GM12878 (cell line): ENCODE results near the gene KPNA1. TPM values are rescaled to one million over a fixed set of nuclear protein-coding genes. Genes with fewer than 3 reads are reported as not detected.
A peak's percentile ranks its signal among the peaks of the same experiment; 100 is the strongest.

Experiments
- ATAC-seq: fragments of 200-7000 bp; cut with Tn5 transposase; 3 replicates; pipeline ENCODE4 v1.9.1; 2020; ENCODE audit warnings: mild to moderate bottlenecking, moderate library complexity
- BruUV-seq: library from RNA; stranded (reverse); fragments of 400-500 nt; replicated peaks from 2 replicates; lab custom pipeline; 2021; lab: Mats Ljungman, UMichigan
- CTCF ChIA-PET: fragments of 300-600 bp; sonication (Branson Sonifier 250); formaldehyde crosslinking; extraction: SDS; loops from one replicate; lab custom pipeline; 2021; ENCODE audit warnings: inconsistent platforms; lab: Yijun Ruan, JAX
- POLR2A ChIA-PET: fragments of 350-600 bp; formaldehyde crosslinking; extraction: SDS; loops from one replicate; lab custom pipeline; 2021; ENCODE audit warnings: inconsistent platforms; lab: Charles Lee
- RAD21 ChIA-PET: fragments of 300-600 bp; sonication (Branson Sonifier 250); formaldehyde crosslinking; loops from one replicate; lab custom pipeline; 2023; ENCODE audit warnings: antibody characterized with exemption; ENCODE audit not compliant: unreplicated experiment; lab: Charles Lee
- SMC1A ChIA-PET: fragments of 300-600 bp; sonication (Branson Sonifier 250); formaldehyde crosslinking; loops from one replicate; lab custom pipeline; 2023; ENCODE audit not compliant: unreplicated experiment, uncharacterized antibody; lab: Charles Lee
- DNase-seq: peaks from one replicate; pipeline ENCODE4 v3.0.0-alpha.2; 2011; ENCODE audit warnings: low read depth, low spot score
- FAIRE-seq: peaks from 3 replicates; lab custom pipeline; 2011; peaks lifted over from hg19 to GRCh38; lab: Jason Lieb, UNC
- H2AFZ ChIP-seq: 2 replicates; pipeline ENCODE4 v1.6.0; 2011; ENCODE audit warnings: low read depth, low read length, control low read depth; ENCODE audit not compliant: control insufficient read depth
- H3K27ac ChIP-seq: 2 replicates; pipeline ENCODE4 v1.5.1; 2011; ENCODE audit warnings: control low read depth; ENCODE audit not compliant: control insufficient read depth, insufficient read depth
- H3K27me3 ChIP-seq, 2 experiments: replicated peaks in 1 of 2; 2 replicates each; pipeline versions ENCODE4 v1.6.0 to v1.6.1; 2011; ENCODE audit warnings: low read length in 1 of 2; ENCODE audit not compliant: control insufficient read depth in 2 of 2, insufficient read depth in 2 of 2
- H3K36me3 ChIP-seq, 2 experiments: 2 replicates each; pipeline ENCODE4 v1.5.1; 2011; ENCODE audit warnings: low read length in 1 of 2; ENCODE audit not compliant: control insufficient read depth in 2 of 2, insufficient read depth in 2 of 2
- H3K4me1 ChIP-seq: 2 replicates; pipeline ENCODE4 v1.6.1; 2011; ENCODE audit warnings: mild to moderate bottlenecking, low read length, moderate library complexity, mixed read lengths; ENCODE audit not compliant: control insufficient read depth, insufficient read depth
- H3K4me2 ChIP-seq: 2 replicates; pipeline ENCODE4 v1.6.0; 2011; ENCODE audit warnings: control low read depth; ENCODE audit not compliant: control insufficient read depth, insufficient read depth
- H3K4me3 ChIP-seq: fragments of 200-600 bp; sonication (generic); 2 replicates; pipeline ENCODE4 v1.5.1; 2016
- H3K79me2 ChIP-seq: 2 replicates; pipeline ENCODE4 v1.6.0; 2011; ENCODE audit warnings: low read length; ENCODE audit not compliant: control insufficient read depth, insufficient read depth
- H3K9ac ChIP-seq: 2 replicates; pipeline ENCODE4 v1.8.0; 2011; ENCODE audit warnings: low read length, control low read depth, mixed read lengths; ENCODE audit not compliant: control insufficient read depth, insufficient read depth
- H3K9me3 ChIP-seq: replicated peaks from 3 replicates; pipeline ENCODE4 v1.5.1; 2011; ENCODE audit warnings: mild to moderate bottlenecking, low read length; ENCODE audit not compliant: control insufficient read depth, insufficient read depth
- H4K20me1 ChIP-seq: 2 replicates; pipeline ENCODE4 v1.6.0; 2011; ENCODE audit not compliant: control insufficient read depth, insufficient read depth
- CEBPZ ChIP-seq: fragments of 150-350 bp; IDR thresholded peaks from 2 replicates; pipeline ENCODE4 v1.6.1; 2016; ENCODE audit warnings: low read depth, low read length
- ETV6 ChIP-seq, 2 experiments: fragments of 450-650 bp in 1 of 2; IDR thresholded peaks in 1 of 2; conservative IDR thresholded peaks in 1 of 2; 2 replicates each; pipeline ENCODE4 v1.6.1; 2014; ENCODE audit warnings: antibody characterized with exemption in 1 of 2, borderline replicate concordance in 1 of 2, low read depth in 1 of 2, mild to moderate bottlenecking in 1 of 2, moderate library complexity in 1 of 2
- IKZF1 ChIP-seq: fragments of 450-650 bp; conservative IDR thresholded peaks from 2 replicates; pipeline ENCODE4 v1.6.1; 2017; ENCODE audit warnings: antibody characterized with exemption, mild to moderate bottlenecking
- MTA2 ChIP-seq: fragments of 450-650 bp; IDR thresholded peaks from 2 replicates; pipeline ENCODE4 v1.6.1; 2016; ENCODE audit warnings: low read depth, mild to moderate bottlenecking, moderate library complexity
- PAX8 ChIP-seq: fragments of 450-650 bp; IDR thresholded peaks from 2 replicates; pipeline ENCODE4 v1.6.1; 2017; ENCODE audit warnings: mild to moderate bottlenecking, moderate library complexity
- PKNOX1 ChIP-seq: fragments of 450-650 bp; IDR thresholded peaks from 2 replicates; pipeline ENCODE4 v1.6.1; 2016; ENCODE audit warnings: mild to moderate bottlenecking
- POLR2A ChIP-seq: IDR thresholded peaks from 2 replicates; pipeline ENCODE4 v1.6.1; 2011; ENCODE audit warnings: low read depth, mild to moderate bottlenecking, low read length
- RFX5 ChIP-seq: IDR thresholded peaks from 2 replicates; pipeline ENCODE4 v1.6.1; 2011; ENCODE audit warnings: low read depth, low read length, improper control_type of control experiment
- SMC3 ChIP-seq: IDR thresholded peaks from 2 replicates; pipeline ENCODE4 v1.6.1; 2011; ENCODE audit warnings: low read length, improper control_type of control experiment, borderline replicate concordance
- TCF12 ChIP-seq: IDR thresholded peaks from 2 replicates; pipeline ENCODE4 v1.6.1; 2011; ENCODE audit warnings: low read depth, mild to moderate bottlenecking, low read length
- TCF3 ChIP-seq: IDR thresholded peaks from 2 replicates; pipeline ENCODE4 v1.6.1; 2012; ENCODE audit warnings: low read depth, mild to moderate bottlenecking, low read length, borderline replicate concordance; ENCODE audit not compliant: insufficient read depth
- ZBTB11 ChIP-seq: fragments of 450-650 bp; formaldehyde crosslinking; IDR thresholded peaks from 2 replicates; pipeline ENCODE4 v1.5.0; 2022; ENCODE audit warnings: mild to moderate bottlenecking, missing genetic modification characterization
- ZSCAN29 ChIP-seq: fragments of 450-650 bp; IDR thresholded peaks from 2 replicates; pipeline ENCODE4 v1.6.1; 2017; ENCODE audit warnings: mild to moderate bottlenecking, moderate library complexity
- WGBS: methylation state at CpG from one replicate; pipeline ENCODE4 v1.1.6; 2016; ENCODE audit warnings: low lambda C conversion rate; ENCODE audit not compliant: insufficient replicate concordance, insufficient coverage; ENCODE audit errors: missing lambda C conversion rate; 5-methylcytosine and 5-hydroxymethylcytosine counted together
- in situ Hi-C: fragments of 300-500 bp; cut with MboI; formaldehyde crosslinking; loops from 9 replicates; pipeline ENCODE4 v1.14.3; 2018; ENCODE audit warnings: mixed read lengths
- intact Hi-C: fragments of 100-400 bp; cut with micrococcal nuclease; formaldehyde crosslinking; loops from one replicate; pipeline ENCODE4 v1.14.2; 2022; ENCODE audit not compliant: unreplicated experiment
- polyA plus RNA-seq, 11 experiments: library from polyadenylated mRNA; depleted of rRNA in 4 of 11; unstranded in 6 of 11; stranded (reverse) in 5 of 11; fragments of >200 nt; fragmentation: Nextera tagmentation in 4 of 11; fragmentation: Illumina TruSeq in 1 of 11; extraction: Ambion mirVana in 4 of 11; extraction: Trizol in 1 of 11; gene quantifications; 1 replicate in 1 of 11; 2 replicates in 10 of 11; pipeline versions ENCODE4 v1.2.1 to v1.2.3, GENCODE V29; 2011 to 2016; ENCODE audit warnings: inconsistent platforms in 2 of 11, missing spikeins in 2 of 11, low read depth in 1 of 11
- total RNA-seq, 4 experiments: library from RNA; depleted of rRNA in 3 of 4; stranded (reverse); fragments of >200 nt in 3 of 4; fragmentation: Illumina TruSeq in 1 of 4; extraction: Trizol in 1 of 4; gene quantifications; 2 replicates each; pipeline versions ENCODE4 v1.2.1 to v1.2.3, GENCODE V29; 2013 to 2021

The KPNA1 gene
- total and polyA plus RNA-seq, 10 of the 15 experiments (the other 5 are each of a cell fraction or from before 2014, with no cell fraction given), result 8.5 to 52.7 (median 41.0) TPM

- TF ChIP-seq IKZF1 (peak; percentile 73; the same call in 1 of the 2 replicates), SMC3 (no peak), CEBPZ (no peak), POLR2A (no peak)
Observed at GRCh38 chr3:122515020-122515468, 305 bp upstream of the KPNA1 start (continued).

GRCh38 chr3:122513386-122514122 is 1.2 kb downstream of the KPNA1 start:
- H3K4me1 ChIP-seq, result no peaks in the 10 kb centered on the region; the same call in 1 of the 2 replicates
- ChIA-PET SMC1A (interaction anchor here (0.6 to 4.1 kb wide), 13 partner anchors 11 to 184 kb away, joined by 3 to 31 read pairs (median 4); no protein-coding TSS in a partner anchor), RAD21 (interaction anchor here (0.8 to 2.3 kb wide), 5 partner anchors 11 to 97 kb away, joined by 3 to 14 read pairs (median 4); partner anchors contain the start of gene WDR5B), POLR2A (interaction anchor here (0.9 to 2.1 kb wide), 7 partner anchors 11 to 51 kb away, joined by 3 to 8 read pairs (median 3); partner anchors contain the start of genes DTX3L and PARP9), CTCF (interaction anchor here (0.6 to 1.4 kb wide), 6 partner anchors 23 to 170 kb away, joined by 3 to 5 read pairs (median 4); partner anchors contain the start of gene WDR5B)
- TSS peak; percentile 68 for BruUV-seq
- intact Hi-C loops, result no loop called here
- in situ Hi-C loops, result no loop called here
- DNase-seq (no peak), ATAC-seq (no peak), FAIRE-seq (peak; percentile 92)
- no peaks in the 10 kb centered on the region; the same call in 2 of the 3 replicates for H3K9me3 ChIP-seq
- peaks cover 56% of the 10 kb centered on the region for H3K79me2 ChIP-seq
- no peaks in the 10 kb centered on the region for H4K20me1 ChIP-seq
- H2AFZ ChIP-seq, result no peak overlapping the region; the same call in 1 of the 2 replicates
- H3K9ac ChIP-seq, result peak overlapping the region; percentile 63
- H3K4me3 ChIP-seq, result peak overlapping the region; percentile 82
- peak overlapping the region; percentile 71; the same call in 1 of the 2 replicates for H3K27ac ChIP-seq
- H3K27me3 ChIP-seq, result no peaks in the 10 kb centered on the region
- H3K4me2 ChIP-seq, result peak overlapping the region; percentile 51; the same call in 1 of the 2 replicates
- H3K36me3 ChIP-seq, result no peaks in the 10 kb centered on the region
- WGBS, result 13% methylated on average over 19 of the region's 19 CpGs
- no peak for TF ChIP-seq TCF12
- TF ChIP-seq ZSCAN29, result no peak
- no peak for TF ChIP-seq PKNOX1
- no peak for TF ChIP-seq TCF3
- 0 out of 2 replicates have a peak, but pooled peaks have one; percentile 52 for TF ChIP-seq PAX8
- peak in 1 of 2 experiments; percentile 53; a peak in 1 of 4 replicates for TF ChIP-seq ETV6 (conservative IDR thresholded peaks at IDR 0.05 in 1 of 2, IDR thresholded peaks at IDR 0.05 in 1 of 2; ENCODE audit: borderline replicate concordance in 1 of 2, low read depth in 1 of 2)
- TF ChIP-seq ZBTB11 (CRISPR knock-in tag), result no peak
- TF ChIP-seq MTA2, result no peak
- TF ChIP-seq RFX5, result no peak
